Pulmonary artery endothelial cell (primary cell): ENCODE results near the gene LARGE2. TPM values are rescaled to one million over a fixed set of nuclear protein-coding genes. Genes with fewer than 3 reads are reported as not detected.

Experiments
- DNase-seq: peaks from one replicate; pipeline ENCODE4 v3.0.0-alpha.2; 2011; ENCODE audit warnings: low read depth, low spot score
- total RNA-seq: library from RNA; depleted of rRNA; stranded (reverse); fragments of >200 nt; gene quantifications from 2 replicates; pipeline ENCODE4 v1.2.3, GENCODE V29; 2014

The LARGE2 gene
- total RNA-seq, 1 donor from 2014 or later = not detected

- no peak for DNase-seq
These were observed 37.4 kb downstream of the LARGE2 start for GRCh38 chr11:45959851-45960250.

DNA sequence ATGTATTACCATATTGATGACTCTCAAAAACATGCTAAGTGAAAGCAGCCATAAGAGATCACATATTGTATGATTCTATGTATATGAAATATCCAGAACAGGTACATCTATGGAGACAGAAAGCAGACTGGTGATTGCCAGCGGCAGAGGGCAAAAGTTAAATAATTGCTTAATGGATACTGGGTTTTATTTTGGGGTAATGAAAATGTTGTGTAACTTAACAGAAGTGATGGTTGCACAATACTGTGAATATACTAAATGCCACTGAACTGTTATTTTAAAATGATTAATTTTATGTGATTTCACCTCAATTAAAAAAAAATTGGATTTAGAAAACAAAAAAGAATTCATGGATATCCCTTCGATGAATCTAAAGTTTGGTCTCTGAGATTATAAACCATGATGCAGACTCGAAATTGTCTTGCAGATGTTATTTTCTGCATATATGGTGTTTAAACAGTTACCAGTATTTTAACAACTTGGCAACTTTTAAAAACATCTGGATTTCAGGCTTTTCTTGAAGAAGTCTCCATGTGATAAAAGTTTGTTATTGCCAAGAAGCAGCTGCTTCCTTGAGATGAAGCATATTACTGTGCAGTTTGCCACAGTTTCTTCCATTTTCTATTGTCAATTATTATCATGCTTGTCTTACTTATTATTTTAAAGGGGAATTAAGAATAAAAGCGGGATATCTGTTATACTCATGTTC lies 38.1 kb downstream of the LARGE2 start:
- DNase-seq = no peak

DNA sequence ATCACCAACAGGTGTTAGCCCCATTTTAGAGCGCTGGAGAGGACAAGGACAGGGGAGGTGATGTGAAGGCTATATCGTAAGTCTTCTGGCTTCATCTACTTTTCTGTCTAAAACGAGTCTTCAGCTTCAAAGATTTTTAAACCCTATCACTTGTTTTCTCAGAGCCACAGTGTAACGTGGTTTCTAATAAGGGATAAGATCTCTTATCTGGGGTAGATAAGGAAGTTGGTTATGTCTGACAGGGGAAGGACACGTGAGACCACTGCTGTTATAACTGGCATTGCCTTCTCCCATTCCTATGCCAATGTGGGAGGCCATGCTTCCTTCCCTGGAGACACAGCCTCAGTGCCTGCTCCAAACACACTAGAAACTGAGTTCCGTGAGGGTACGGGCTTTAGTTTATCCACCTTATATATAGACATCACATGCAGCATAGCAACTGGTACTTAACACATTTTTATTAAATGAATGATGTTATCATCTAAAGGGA lies 39.3 kb downstream of the LARGE2 start:
- no peak for DNase-seq

DNA sequence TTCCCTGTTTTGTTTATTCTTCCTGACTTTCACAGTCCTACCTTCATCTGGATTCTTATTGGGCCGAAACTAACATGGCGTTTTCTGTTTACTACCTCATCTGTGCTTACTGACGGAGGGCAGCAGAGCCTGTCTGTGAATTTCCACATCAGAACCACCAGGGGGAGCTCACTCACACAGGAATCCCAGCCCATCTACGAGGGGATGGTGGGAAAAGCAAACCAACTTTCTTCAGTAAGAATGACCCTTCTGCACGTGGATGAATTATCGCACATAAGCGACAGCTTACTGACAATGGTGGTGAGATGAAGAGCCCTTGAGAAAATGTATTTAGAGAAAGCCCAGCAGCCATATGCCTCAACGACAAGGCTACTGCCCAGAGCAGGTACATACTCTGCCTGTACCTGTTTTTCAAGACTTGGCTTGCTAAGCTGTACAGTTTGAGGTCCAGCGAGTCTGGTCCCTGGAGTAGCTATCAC lies 42.5 kb downstream of the LARGE2 start:
- peak; percentile 41 for DNase-seq

GRCh38 chr11:45967506-45967905 lies 45.0 kb downstream of the LARGE2 start:
- no peak for DNase-seq

- DNase-seq = no peak
These were observed 46.4 kb downstream of the LARGE2 start for GRCh38 chr11:45968901-45969300.

DNA sequence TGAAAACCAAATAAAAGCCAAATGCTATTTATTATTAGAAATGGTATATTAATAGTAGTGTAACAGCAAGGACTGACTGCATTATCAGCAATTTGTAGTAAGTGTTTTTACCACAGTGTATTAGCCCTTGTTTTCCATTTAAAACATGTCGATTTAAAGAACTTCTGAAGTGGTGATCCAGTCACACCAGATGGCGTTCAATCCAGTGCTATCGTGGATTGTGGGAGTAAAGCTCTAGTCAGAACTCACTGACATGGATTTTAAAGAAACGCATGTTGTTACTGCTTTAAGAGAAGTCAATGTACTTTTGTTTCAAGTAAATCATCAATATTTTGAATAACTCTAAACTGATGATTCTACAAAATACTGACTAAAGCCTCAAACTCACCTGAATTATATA lies 51.1 kb downstream of the LARGE2 start:
- no peak for DNase-seq

GRCh38 chr11:45974806-45975205 lies 52.4 kb downstream of the LARGE2 start:
- DNase-seq = no peak

Other genes starting within 250 kb of the LARGE2 start
- gene SLC35C1, start 117.5 kb upstream of the LARGE2 start, total RNA-seq = 5.9 and 6.7 TPM in 2 replicates
- gene CRY2, start 75.2 kb upstream of the LARGE2 start, total RNA-seq = 6.8 and 9.2 TPM in 2 replicates
- gene MAPK8IP1, start 37.0 kb upstream of the LARGE2 start, total RNA-seq = 5.1 and 5.5 TPM in 2 replicates
- 0.40 and 0.88 TPM in 2 replicates for gene FREY1, start 15.4 kb upstream of the LARGE2 start, total RNA-seq
- 24.3 and 30.5 TPM in 2 replicates for gene PEX16, start 4.8 kb upstream of the LARGE2 start, total RNA-seq
- 5.4 TPM in 2 replicates for gene PHF21A, start 198.8 kb downstream of the LARGE2 start, total RNA-seq